ENCODE measurements around the gene KIF17.

The KIF17 gene
- total RNA-seq: 0.20 to 5.5 (median 2.0) reads per million in 17 experiments

GRCh38 chr1:20717452-20718342 lies at the start of gene KIF17:
TSS of gene KIF17 (minus strand) at chr1:20718007. CDS start at chr1:20717706, 301 bp downstream.
- DNase-seq: peak; percentile 74 to 91 (median 82)

DNA sequence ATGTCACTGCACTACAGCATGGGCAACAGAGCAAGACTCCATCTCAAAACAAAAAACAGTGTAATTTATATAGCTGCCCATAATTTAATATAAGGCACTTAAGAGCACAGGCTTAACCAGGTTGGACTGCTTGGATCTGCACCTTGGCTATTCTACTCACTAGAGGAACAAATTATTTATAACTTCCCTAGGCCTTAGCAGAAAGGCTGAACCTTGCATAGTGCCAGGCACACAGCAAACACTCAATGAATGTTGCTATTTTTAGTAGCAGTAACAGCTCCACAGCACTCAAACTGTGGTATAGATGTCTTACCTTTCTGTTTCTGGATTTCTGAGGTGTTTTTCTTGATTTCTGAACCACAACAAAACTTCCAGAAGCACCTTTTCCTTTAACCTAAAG lies 49.5 kb upstream of the KIF17 start:
- DNase-seq: no peak

- DNase-seq: no peak
Observed at GRCh38 chr1:20763417-20763816, 45.6 kb upstream of the KIF17 start.

DNA sequence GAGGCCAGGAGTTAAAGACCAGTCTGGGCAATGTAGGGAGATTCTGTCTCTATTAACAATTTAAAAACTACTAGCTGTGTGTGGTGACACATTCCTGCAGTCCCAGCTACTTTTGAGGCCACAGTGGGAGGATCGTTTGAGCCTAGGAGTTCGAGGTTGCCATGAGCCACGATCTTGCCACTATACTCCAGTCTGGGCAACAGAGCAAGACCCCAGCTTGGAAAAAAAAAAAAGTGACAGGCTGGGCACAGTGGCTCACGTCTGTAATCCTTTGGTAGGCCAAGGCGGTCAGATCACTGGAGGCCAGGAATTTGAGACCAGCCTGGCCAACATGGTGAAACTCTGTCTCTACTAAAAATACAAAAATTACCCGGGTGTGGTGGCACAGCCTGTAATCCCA lies 42.5 kb upstream of the KIF17 start:
- DNase-seq: no peak

- no peak for DNase-seq
Observed at GRCh38 chr1:20753589-20753988, 35.8 kb upstream of the KIF17 start.

- no peak for DNase-seq
Observed at GRCh38 chr1:20751462-20751990, 33.7 kb upstream of the KIF17 start.

DNA sequence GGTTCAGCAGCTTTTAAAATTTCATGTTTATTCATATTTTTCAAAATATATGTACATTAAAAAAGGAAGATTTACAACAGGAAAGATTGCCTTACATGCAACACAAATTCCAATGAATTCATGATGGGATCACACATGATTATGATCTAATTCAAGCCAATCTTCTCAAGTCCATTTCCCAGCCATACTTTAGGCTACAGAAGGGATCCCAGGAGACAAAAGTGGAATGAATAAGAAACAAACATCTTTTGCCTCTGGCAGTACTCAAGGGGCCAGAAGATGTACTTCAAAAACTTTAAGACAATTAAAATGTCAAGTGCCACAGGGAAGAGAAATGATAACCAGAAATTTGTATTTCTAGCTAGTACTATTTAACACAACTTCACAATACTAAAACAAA lies 24.9 kb upstream of the KIF17 start:
- DNase-seq: no peak

- no peak for DNase-seq
Observed at GRCh38 chr1:20740781-20741180, 23.0 kb upstream of the KIF17 start.

GRCh38 chr1:20739225-20739624 lies 21.4 kb upstream of the KIF17 start:
- no peak for DNase-seq

GRCh38 chr1:20735581-20736111 lies 17.8 kb upstream of the KIF17 start:
- DNase-seq: no peak

DNA sequence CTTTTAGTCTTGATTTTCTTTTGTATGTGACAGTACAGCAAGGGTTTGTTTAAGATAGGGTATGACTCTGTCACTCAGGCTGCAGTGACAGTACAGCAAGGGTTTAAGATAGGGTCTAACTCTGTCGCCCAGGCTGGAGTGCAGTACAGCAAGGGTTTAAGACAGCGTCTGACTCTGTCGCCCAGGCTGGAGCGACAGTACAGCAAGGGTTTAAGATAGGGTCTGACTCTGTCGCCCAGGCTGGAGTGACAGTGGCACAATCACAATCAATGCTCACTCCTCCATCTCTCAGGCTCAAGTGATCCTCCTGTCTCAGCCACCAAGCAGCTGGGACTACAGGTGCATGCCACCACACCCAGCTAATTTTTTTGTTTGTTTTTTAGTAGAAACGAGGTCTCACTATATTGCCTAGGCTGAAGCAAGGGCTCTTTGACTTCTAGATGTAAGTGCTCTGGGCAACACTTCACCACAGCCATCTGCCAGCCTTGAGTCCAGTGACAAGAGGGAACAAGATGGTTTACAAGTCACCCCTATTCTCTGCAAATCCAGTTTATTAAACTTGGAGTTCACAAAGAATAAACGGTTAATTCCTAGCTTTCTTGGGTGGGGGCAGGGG lies 15.7 kb upstream of the KIF17 start:
- DNase-seq: no peak

DNA sequence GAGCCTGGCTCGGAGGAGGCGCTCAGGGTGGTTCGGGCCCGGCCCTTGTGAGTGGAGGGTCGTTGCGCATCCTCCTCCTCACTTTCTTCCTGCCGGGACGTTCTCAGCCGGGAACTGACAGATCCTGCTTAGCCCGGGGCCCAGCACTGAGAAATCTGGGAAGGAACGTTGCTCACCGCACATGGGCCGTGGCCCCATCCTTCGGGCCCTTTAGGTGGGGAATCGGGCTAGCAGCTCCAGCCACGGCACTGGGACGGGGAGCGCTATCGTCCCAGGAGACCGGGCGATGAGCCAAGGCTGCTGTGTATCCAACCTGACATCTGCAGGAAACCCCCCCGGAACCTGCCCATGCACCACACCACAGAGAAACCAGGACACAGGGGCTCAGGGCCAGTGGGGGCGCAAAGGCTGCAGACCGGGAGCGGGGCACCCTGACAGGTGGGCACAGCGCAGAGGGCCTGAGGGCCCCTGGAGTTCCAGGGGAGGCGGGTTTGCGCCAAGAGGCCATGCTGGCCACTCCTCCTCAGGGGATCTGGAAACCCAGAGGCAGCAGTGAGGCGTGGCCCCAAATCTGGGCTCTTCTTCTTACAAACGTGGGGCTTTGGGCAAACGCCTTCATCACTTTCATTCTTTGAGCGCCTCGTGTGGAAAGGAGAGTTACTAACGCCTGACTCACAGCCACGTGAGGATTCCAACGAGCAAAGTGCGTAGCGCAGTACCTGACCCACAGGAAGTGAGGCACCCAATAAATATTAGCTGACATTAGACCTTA lies 15.0 kb upstream of the KIF17 start, which contains the start of gene SH2D5:
SH2D5 (minus strand) TSS at position 116 of the 772 bp plus-strand sequence. CDS start 4,659 bp downstream, outside the sequence.
- DNase-seq: peak; percentile 78 to 88 (median 82)

- DNase-seq: peak in 3 of 4 experiments; percentile 28 to 68 (median 53)
Observed at GRCh38 chr1:20732071-20732587, 14.3 kb upstream of the KIF17 start.

DNA sequence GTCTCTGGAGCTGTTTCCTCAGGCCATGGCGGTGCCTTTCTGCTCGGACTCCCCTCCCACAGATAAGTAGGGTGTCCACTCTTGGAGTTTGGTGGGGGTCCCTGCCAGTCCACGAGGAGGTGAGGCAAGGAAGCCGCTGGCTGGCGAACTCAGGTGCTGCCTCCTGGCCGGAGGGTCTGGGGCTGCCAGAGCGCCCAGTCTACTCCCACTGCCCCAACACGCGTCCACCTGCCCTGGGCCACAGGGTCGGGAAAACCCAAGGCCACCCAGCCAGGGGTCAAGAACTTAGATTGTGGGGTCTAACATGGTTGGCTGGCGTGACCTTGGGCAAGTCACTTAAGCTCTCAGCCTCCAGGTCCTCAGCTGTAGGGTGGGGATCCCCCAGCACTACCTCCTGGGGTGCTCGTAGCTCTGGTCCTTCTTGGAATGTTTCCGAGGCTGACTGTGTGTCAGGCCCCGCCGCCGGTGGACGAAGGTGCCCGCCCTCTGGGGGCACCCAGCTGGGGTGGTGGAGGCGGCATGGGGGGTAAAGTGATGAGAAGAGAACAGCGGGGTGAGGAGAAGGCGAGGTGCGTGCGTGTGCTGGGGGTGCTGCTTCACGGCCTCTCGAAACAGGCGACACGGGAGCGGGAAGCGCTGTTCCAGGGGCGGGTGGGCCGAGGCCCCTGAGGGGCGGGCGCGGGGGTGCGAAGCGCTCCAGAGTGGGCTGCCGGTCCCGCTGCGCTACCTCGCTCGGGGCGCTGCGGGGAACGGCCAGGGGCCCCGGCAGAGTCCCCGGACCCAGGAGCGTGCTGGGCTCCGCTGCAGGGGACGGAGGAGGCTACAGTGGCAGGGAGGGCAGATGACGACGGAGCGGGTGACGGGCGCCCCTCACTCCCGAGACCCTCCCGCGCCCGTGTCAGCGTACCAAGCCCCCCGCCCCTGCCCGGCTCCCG lies 13.5 kb upstream of the KIF17 start:
- DNase-seq: peak in 1 of 4 experiments; percentile 19

- no peak for DNase-seq
Observed at GRCh38 chr1:20730690-20731056, 12.9 kb upstream of the KIF17 start.

DNA sequence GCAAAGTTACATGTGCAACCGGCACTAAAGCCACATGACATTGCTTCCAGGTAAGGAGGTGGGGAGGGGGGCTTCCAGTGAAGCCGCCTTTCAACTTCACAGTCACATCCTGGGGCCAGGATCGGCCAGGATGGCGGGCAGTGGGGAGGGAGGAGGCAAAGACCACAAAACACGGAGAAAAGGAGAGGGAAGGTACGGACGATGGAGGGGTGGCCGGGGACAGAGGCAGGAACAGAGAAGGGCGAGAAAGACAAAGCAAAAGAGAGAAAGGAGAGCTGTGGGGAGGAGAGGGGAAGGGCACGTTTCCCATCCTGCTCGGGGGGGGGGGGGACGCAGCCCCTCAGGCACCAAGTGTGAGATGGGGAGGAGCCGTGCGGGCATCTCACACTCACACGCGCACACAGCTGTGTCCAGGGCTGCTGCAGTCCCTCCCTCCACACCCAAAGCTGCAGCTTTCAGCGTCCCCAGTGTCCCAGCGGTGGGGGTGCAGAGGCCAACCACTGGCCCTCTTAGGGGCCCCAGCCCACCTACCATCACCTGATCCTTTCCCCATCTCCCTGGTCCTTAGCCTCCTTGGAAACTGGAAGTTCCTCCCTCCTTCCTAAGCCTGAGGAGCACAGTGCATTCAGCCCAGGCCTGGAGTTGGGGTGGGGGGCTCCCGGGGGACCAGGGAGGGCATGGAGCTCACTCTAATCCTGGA lies 12.3 kb upstream of the KIF17 start:
- DNase-seq: no peak

GRCh38 chr1:20729155-20729931 lies 11.5 kb upstream of the KIF17 start:
- DNase-seq: no peak

DNA sequence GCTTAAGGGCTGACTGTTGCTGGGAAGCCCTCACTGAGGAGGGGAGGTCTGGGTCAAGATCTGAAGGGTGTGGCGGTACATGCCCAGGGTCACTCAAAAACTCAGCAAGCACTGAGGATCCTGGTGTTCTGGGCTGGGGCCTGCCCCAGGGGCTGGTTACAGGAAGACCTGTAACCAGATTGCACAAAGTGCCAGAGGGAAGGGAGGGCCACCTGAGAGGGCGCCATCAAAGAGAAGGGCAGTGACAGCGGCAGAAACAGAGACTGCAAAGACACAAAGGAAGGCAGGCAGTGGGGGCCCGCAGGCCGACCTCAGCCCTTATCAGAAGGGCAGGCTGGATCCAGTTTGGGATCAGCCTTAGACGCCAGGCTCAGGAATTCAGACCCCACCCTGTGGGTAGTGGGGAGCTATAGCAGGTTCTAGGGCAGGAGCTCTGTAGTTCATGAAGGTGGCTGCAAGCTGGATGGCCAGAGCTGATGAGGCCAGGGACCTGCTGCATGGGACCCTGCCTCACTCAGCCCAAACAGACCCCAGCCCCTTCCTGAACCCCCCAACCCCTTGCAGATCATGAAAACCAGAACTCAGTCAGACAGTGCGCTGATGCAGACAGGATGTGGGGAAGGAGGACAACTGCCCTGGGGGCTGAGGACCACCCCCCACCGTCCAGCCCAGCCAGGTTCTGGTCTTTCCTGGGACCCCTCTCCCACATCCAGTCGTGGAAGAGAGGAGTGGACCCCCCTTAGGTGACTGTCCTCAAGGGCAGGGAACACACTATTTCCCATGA lies 10.8 kb upstream of the KIF17 start:
- DNase-seq: no peak
